ENCODE data around the gene OTOP3.

The OTOP3 gene

DNA sequence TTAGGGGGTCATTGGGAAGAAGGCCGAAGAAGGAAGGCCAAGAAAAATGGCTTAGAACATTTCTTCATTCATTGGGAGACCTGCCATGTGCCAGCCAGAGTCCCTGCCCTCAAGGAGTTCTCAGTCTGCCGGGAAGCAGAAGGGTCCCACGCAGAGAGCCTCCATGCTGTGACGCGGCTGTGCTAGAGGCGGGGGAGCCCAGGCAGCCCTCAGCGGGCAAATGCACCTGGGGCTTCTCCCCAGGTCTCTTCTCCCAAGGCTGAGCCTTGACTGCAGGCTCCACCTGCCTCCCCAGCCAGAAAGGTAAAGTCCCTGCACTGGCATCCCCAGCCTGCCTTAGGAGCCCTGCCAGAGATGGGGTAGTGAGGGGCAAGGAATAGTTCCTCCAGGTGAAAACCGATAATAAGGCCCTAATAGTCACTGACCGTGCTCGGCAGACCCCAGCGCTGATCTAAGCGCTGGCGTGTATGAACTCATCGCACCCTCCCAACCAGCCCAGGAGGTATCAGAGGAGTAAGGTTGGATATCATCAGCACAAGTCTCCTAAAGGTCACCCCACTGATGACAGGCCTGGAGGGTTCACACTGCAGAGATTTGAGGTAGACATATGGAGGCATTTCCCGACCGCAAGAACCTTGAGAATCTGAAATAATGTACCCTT, 45.8 kb downstream of the OTOP3 start:
- no peak for DNase-seq

DNA sequence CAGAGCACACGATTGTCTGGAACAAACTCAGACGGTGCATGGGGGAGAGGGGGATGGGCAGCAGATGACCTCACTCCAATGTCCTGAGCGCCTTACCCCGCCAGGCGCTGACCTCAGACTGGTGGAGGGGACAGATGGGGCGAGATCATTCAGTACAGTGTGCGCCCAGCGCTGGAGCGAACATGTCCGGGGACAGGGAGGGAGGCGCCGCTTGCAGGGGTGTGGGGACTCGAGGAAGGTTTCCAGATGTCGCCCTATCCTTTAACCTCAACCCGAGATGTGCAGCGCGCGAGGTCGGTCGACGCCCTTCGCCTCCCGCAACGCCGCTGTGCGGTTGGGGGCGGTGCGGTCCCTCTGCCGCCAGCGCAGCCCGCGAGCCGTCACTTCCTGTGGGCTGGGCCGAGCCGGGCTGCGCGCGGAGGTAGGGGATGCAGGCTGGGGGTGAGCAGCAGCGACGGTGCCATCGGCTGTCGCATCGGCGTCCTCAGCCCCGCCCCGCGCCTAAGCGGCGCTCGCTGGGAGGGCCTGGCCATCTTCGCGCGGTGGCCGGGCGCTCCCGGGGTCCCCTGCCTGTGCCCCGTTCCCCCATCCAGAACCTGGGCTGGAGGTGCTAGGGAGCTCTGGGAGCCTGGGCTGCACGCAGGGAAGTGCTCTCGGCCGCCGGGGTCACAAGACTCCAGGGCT, 46.4 kb downstream of the OTOP3 start:
- peak in 57 of 58 donors; percentile 39 to 95 (median 83) for DNase-seq

DNA sequence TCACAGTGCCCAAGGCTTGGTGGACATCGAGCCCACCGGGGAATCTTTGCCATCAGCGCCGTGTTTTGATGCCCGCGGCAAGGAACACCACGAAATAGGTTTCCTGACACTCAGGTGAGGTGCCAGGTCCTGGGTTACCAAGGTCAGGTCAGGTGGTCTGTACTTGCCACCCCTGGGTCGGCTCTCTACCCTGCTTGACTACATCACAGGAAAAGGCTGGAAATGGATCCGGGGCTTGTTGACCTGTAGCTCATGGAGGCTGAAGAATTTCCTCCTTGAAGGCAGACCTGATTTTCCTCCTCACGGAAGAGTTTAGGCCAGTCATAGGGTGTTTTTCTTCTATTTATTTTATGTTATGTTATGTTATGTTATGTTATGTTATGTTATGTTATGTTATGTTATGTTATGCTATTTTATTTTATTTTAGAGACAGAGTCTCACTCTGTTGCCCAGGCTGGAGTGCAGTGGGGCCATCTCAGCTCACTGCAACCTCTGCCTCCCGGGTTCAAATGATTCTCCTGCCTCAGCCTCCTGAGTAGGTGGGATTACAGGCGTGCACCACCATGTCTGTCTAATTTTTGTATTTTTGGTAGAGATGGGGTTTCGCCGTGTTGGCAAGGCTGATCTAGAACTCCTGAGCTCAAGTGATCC, 47.1 kb downstream of the OTOP3 start:
- peak in 13 of 58 donors; percentile 36 to 75 (median 47) for DNase-seq

DNA sequence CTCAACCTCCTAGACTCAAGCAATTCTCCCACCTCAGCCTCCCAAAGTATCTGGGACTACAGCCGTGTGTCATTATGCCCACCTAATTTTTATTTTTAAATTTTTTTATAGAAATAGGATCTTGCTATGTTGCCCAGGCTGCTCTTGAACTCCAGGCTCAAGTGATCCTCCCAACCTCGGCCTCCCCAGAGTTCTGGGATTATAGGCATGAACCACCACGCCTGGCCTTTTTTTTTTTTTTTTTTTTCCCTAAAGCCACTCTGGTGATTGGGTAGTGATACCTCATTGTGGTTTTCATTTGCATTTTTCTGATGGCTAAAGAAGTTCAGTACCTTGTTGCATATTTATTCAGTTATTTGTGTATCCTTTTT, 50.5 kb downstream of the OTOP3 start:
- no peak for DNase-seq

DNA sequence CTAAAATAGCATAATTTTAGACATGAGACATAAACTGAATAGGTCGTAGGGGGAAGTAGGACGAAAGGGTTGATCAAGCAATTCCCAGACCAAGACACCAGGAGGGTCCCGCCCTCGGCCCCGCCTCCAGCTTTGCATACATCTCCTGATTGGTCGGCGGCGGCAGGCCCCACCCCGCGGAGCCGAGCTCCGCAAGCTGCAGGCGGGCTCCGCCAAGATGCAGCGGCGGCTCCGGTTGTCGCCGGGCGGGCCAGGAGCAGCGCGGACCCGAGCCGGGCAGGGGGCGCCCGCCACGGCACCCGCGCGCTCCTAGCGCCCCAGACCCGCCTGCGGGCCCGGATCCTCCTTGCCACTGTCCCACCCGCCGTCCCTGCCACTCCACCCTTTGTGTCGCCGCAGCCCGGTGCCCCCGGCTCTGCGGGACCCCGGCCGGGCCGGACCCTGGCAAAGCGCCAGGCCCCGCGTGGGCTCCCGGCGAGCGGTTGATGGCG, 51.8 kb downstream of the OTOP3 start, which contains the start of gene CDR2L:
Gene CDR2L, plus strand, starts transcription at position 215 of the 491 bp plus-strand sequence. CDS start 412 bp downstream, outside the sequence.
- peak; percentile 39 to 97 (median 92) for DNase-seq

DNA sequence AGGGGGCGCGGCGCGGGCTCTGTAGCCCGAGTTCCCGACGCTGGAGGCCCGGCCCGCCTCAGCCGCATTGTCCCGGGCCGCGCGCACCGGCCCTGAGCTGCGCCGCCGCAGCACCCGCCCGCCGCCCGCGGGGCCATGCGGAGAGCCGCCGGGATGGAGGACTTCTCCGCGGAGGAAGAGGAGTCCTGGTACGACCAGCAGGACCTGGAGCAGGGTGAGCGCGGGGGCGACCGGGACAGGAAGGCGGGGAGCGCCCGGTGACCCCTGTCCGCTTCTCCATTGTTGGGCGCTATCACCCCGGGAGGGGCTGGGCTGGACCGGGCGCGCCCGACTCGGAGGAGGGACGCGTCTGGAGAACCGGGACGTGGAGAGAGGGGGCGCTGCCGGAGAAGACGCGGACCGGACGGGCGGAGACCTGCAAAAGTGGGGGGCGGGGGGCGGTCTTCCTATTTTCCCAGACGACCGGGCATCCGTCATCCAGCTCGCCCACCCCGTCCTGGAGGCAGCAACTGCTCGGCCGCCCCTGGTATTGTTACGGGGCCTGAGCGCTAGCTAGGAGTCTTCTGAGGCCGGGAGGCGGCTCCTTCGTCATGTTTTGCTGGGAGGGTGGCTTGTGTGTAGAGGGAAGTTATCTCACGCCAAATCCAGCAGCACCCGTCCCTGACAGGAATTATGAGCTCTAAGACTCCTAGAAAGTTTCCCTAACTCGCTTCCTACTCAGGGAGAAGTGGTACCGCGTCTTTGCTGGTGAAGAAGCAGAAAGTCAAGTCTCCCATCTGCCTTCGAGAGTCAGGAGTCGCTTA, 52.4 kb downstream of the OTOP3 start:
- peak in 55 of 58 donors; percentile 12 to 82 (median 57) for DNase-seq

DNA sequence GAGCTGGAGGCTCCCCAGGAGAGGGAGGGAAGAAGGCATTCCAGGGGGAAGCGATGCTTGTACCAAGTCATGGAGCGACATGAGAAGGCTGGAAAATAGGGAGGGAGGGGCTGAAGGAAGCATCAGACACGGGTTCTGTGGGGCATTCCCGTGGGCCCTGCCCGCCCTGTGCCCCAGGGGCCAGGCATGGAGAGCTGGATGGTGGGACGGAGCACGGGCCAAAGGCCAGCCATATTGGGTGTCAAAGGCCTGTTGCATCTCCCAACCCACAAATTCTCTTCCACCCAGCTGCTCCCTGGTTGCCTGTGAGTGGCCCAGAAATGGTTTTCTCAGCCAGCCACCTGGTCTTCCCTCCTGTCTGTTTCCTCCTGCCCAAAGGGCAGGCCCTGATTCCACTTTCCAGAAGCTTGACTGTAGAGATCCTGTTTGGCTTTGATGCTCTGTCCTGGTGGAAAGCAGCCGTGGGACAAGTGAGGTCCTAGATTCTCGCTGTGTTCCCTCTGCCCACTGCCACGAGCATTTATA, 54.9 kb downstream of the OTOP3 start:
- DNase-seq: no peak

DNA sequence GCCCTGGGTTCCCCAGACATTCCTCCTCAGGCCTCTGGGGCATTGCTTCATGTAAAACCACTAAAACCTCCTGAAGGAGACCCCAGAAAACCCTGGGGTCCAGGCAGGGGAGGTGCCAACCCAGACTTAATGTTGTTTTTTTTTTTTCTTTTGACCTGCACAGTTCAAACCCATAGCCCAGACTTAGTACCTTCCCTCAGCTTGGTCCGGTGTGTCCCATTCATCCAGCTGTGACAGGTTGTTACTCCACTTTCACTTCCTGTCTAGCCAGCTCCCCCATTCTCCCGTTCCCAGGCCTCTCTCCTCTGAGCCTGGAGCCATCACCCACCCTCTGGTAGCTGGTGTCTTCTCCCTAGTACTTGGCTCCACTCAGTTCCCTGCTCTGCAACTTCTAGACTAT, 56.5 kb downstream of the OTOP3 start:
- no peak for DNase-seq

DNA sequence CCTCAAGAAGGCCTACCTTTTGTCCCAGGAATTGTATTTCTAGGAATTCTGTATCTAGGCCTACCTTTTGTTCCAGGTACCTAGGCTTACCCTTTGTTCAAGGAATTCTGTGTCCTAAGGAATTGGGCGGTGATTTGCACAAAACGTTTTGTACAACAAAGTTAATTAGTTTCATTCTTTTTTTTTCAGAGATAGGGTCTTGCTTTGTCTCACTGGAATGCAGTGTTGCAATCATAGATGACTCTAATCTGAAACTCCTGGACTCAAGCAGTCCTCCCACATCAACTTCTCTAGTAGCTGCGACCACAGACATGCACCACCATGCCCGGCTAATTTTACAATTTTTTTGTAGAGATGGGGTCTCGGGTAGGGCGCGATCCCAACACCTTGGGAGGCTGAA, 58.7 kb downstream of the OTOP3 start:
- DNase-seq: no peak

DNA sequence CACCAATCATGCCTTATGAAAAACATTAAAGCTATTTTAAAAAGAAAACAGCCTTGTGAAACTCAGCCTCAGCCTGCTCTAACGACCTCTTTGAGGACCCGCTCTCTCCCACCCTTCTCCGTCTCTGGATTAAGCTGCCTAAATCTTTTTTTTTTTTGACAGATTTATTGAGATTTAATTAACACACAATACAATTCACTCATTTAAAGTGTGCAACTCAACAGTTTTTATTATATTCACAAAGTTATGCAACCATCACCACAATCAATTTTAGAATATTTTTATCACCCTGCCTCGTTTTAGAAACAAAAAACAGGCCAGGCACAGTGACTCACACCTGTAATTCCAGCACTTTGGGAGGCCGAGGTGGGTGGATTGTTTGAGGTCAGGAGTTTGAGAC, 60.1 kb downstream of the OTOP3 start:
- no peak for DNase-seq

DNA sequence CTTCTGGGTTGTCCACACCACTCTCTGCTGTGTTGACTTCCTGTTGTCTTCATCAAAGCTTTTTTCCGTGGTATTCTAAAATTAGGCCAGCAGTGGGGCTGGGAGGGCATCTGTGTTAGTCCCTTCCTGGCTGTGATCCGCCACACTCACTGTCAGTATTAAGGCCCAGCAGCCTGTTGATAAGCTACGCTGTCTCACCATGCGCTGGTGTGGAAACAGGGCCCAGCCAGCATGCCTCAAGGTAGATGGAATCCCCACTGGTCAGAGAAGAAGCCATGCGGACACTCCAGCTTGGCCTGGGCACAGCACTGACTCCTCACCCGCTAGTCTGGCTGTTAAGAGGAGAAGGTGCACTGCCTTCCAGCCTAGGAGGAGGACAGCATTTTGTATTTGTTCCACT, 63.1 kb downstream of the OTOP3 start:
- DNase-seq: no peak

DNA sequence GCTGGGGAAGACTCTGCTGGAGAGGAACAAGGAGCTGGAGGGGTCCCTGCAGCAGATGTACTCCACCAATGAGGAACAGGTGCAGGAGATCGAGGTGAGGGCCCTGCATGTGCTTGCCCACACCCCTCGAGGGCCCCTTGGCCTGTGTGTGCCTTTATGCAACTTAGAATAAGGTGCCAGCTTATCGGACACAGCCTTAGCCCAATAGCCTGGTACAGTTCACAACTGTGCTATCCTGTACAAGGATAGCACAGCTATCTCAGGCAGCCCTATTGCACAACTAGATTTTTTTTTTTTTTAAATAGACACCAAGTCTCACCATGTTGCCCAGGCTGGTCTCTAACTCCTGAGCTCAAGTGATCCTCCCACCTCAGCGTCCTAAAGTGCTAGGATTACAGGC, 63.8 kb downstream of the OTOP3 start:
- DNase-seq: no peak

Data from anterior cingulate cortex (tissue), 58 donors.